ENCODE data around the gene ODAD4.

ODAD4 gene

GRCh38 chr17:41915566-41915965 lies 14.9 kb upstream of the ODAD4 start:
- DNase-seq (ENCODE audit: low read depth, low spot score): no peak
- no peak for TF ChIP-seq CTCF (IDR thresholded peaks at IDR 0.05; ENCODE audit: insufficient read depth, low read length, missing control alignments)
- H3K4me3 ChIP-seq (ENCODE audit: low read depth, low read length): no peak overlapping the region
- ChIA-PET CTCF (no interaction called here), POLR2A (no interaction called here)

- no peak for TF ChIP-seq CTCF (IDR thresholded peaks at IDR 0.05; ENCODE audit: insufficient read depth, low read length, missing control alignments)
- DNase-seq (ENCODE audit: low read depth, low spot score): no peak
- ChIA-PET CTCF (interaction anchor here (1.5 to 6.1 kb wide), 3 partner anchors 13 to 201 kb away, joined by 3 to 33 read pairs (median 13); partner anchors contain the start of gene ODAD4), POLR2A (interaction anchor here (0.6 to 2.0 kb wide), 4 partner anchors 20 to 631 kb away, joined by 3 to 9 read pairs (median 4); partner anchors contain the start of gene KLHL11)
- peak overlapping the region; percentile 89 for H3K4me3 ChIP-seq (ENCODE audit: low read depth, low read length)
These were observed 13.2 kb upstream of the ODAD4 start for GRCh38 chr17:41917192-41917591.

- H3K4me3 ChIP-seq (ENCODE audit: low read depth, low read length): peak overlapping the region; percentile 89
- POLR2A ChIA-PET: interaction anchor here (0.7 to 2.0 kb wide), 8 partner anchors 8 to 106 kb away, joined by 3 to 17 read pairs (median 7); partner anchors contain the start of genes CNP, KLHL11, ODAD4 and P3H4
- DNase-seq (ENCODE audit: low read depth, low spot score): no peak
- TF ChIP-seq CTCF (IDR thresholded peaks at IDR 0.05; ENCODE audit: insufficient read depth, low read length, missing control alignments): no peak
- CTCF ChIA-PET: interaction anchor here (1.0 to 6.1 kb wide), 7 partner anchors 12 to 200 kb away, joined by 3 to 33 read pairs (median 4); partner anchors contain the start of gene ODAD4
These were observed 12.6 kb upstream of the ODAD4 start for GRCh38 chr17:41917679-41918313.

GRCh38 chr17:41918314-41919164 lies 11.9 kb upstream of the ODAD4 start, which contains the start of gene ACLY:
TSS of gene ACLY (minus strand) at chr17:41918951. CDS start at chr17:41913873, 5,078 bp downstream.
- ChIA-PET CTCF (interaction anchor here (1.0 to 6.1 kb wide), 7 partner anchors 11 to 199 kb away, joined by 3 to 33 read pairs (median 4); partner anchors contain the start of gene ODAD4), POLR2A (interaction anchor here (0.7 to 2.0 kb wide), 13 partner anchors 8 to 229 kb away, joined by 3 to 17 read pairs (median 4); partner anchors contain the start of genes CNP, KLHL11, ODAD4 and P3H4)
- H3K4me3 ChIP-seq (ENCODE audit: low read depth, low read length): peak within 1 kb of the TSS; percentile 89
- peak; percentile 65 for DNase-seq (ENCODE audit: low read depth, low spot score)
- no peak for TF ChIP-seq CTCF (IDR thresholded peaks at IDR 0.05; ENCODE audit: insufficient read depth, low read length, missing control alignments)

- CTCF ChIA-PET: interaction anchor here (1.0 to 6.1 kb wide), 5 partner anchors 11 to 117 kb away, joined by 3 to 33 read pairs (median 5); partner anchors contain the start of gene ODAD4
- H3K4me3 ChIP-seq (ENCODE audit: low read depth, low read length): peak overlapping the region; percentile 47
- no peak for DNase-seq (ENCODE audit: low read depth, low spot score)
- POLR2A ChIA-PET: interaction anchor here (0.7 to 2.0 kb wide), 11 partner anchors 8 to 230 kb away, joined by 3 to 17 read pairs (median 4); partner anchors contain the start of genes CNP, KLHL11, ODAD4 and P3H4
- TF ChIP-seq CTCF (IDR thresholded peaks at IDR 0.05; ENCODE audit: insufficient read depth, low read length, missing control alignments): no peak
These were observed 11.1 kb upstream of the ODAD4 start for GRCh38 chr17:41919165-41919817.
